ENCODE measurements around the gene STXBP5.

DNA sequence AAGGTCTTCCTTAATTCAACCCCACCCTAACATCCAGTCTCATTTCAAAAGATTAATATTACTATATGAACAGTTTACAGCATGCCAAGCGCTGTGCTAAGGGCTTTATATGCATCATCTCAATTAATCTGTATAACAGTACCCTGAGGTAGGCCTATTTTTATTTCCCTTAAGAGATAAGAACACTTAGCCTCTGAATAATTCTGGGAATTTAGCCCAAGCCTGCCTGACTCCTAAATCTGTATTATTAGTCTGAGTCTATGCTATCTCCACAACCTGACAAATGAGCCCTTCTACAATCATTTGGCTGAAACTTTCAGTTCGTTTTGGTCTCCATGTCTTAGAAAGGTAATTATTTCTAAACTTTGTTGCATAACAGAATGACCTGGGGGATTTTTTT is 226.6 kb downstream of the STXBP5 start:
- TF ChIP-seq, protein P1, sequence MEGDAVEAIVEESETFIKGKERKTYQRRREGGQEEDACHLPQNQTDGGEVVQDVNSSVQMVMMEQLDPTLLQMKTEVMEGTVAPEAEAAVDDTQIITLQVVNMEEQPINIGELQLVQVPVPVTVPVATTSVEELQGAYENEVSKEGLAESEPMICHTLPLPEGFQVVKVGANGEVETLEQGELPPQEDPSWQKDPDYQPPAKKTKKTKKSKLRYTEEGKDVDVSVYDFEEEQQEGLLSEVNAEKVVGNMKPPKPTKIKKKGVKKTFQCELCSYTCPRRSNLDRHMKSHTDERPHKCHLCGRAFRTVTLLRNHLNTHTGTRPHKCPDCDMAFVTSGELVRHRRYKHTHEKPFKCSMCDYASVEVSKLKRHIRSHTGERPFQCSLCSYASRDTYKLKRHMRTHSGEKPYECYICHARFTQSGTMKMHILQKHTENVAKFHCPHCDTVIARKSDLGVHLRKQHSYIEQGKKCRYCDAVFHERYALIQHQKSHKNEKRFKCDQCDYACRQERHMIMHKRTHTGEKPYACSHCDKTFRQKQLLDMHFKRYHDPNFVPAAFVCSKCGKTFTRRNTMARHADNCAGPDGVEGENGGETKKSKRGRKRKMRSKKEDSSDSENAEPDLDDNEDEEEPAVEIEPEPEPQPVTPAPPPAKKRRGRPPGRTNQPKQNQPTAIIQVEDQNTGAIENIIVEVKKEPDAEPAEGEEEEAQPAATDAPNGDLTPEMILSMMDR (IDR thresholded peaks at IDR 0.05; ENCODE audit: low read depth, low read length, missing input control): no peak
- TF ChIP-seq, protein P2, sequence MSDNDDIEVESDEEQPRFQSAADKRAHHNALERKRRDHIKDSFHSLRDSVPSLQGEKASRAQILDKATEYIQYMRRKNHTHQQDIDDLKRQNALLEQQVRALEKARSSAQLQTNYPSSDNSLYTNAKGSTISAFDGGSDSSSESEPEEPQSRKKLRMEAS (IDR thresholded peaks at IDR 0.05): no peak
- TF ChIP-seq GABPA (IDR thresholded peaks at IDR 0.05 in 1 of 2, conservative IDR thresholded peaks at IDR 0.05 in 1 of 2): no peak

Data from liver (tissue), 3 donors.